HepG2 (cell line): ENCODE results near the gene TUBGCP4. TPM values are rescaled to one million over a fixed set of nuclear protein-coding genes. Genes with fewer than 3 reads are reported as not detected.

Experiments
- AGO1 ChIP-seq: fragments of 200-400 bp; formaldehyde crosslinking; IDR thresholded peaks from 2 replicates; pipeline ENCODE4 v1.6.1; 2017; ENCODE audit warnings: mild to moderate bottlenecking, low read depth, low read length, moderate library complexity; ENCODE audit not compliant: poor library complexity, severe bottlenecking
- CCDC6 ChIP-seq: sonication (generic); formaldehyde crosslinking; IDR thresholded peaks from 2 replicates; pipeline ENCODE4 v1.8.1; 2022; ENCODE audit warnings: mild to moderate bottlenecking, missing genetic modification reagents, moderate library complexity
- HDAC1 ChIP-seq: sonication (generic); formaldehyde crosslinking; IDR thresholded peaks from 2 replicates; pipeline ENCODE4 v1.5.1; 2020; ENCODE audit warnings: mild to moderate bottlenecking, missing genetic modification reagents
- HNRNPL ChIP-seq: fragments of 200-400 bp; formaldehyde crosslinking; IDR thresholded peaks from 2 replicates; pipeline ENCODE4 v1.6.1; 2017; ENCODE audit warnings: mild to moderate bottlenecking, low read depth, low read length
- SALL1 ChIP-seq: sonication (generic); formaldehyde crosslinking; IDR thresholded peaks from 2 replicates; pipeline ENCODE4 v1.8.0; 2022; ENCODE audit warnings: mild to moderate bottlenecking, missing genetic modification reagents
- SMAD1 ChIP-seq: sonication (generic); formaldehyde crosslinking; IDR thresholded peaks from 2 replicates; pipeline ENCODE4 v1.4.0; 2020; ENCODE audit warnings: missing genetic modification reagents, low read depth, mild to moderate bottlenecking, borderline replicate concordance
- SPEN ChIP-seq: sonication (generic); formaldehyde crosslinking; IDR thresholded peaks from 2 replicates; pipeline ENCODE4 v1.5.1; 2020; ENCODE audit warnings: low read depth, mild to moderate bottlenecking, missing genetic modification reagents
- SYNCRIP ChIP-seq: fragments of 200-400 bp; formaldehyde crosslinking; IDR thresholded peaks from 2 replicates; pipeline ENCODE4 v1.6.1; 2018; ENCODE audit warnings: mild to moderate bottlenecking, low read depth, low read length; ENCODE audit not compliant: insufficient read depth
- TOPORS ChIP-seq: sonication (generic); formaldehyde crosslinking; IDR thresholded peaks from 2 replicates; pipeline ENCODE4 v1.8.0; 2023; ENCODE audit warnings: mild to moderate bottlenecking, missing genetic modification reagents
- U2AF2 ChIP-seq: fragments of 200-400 bp; formaldehyde crosslinking; IDR thresholded peaks from 2 replicates; pipeline ENCODE4 v1.6.1; 2017; ENCODE audit warnings: low read depth, mild to moderate bottlenecking, low read length
- ZFP36L1 ChIP-seq: sonication (generic); formaldehyde crosslinking; IDR thresholded peaks from 2 replicates; pipeline ENCODE4 v1.8.0; 2022; ENCODE audit warnings: mild to moderate bottlenecking, missing genetic modification reagents, moderate library complexity
- ZFP90 ChIP-seq: sonication (generic); formaldehyde crosslinking; IDR thresholded peaks from 2 replicates; pipeline ENCODE4 v1.8.0; 2022; ENCODE audit warnings: missing genetic modification reagents, mild to moderate bottlenecking, inconsistent platforms, borderline replicate concordance
- ZNF746 ChIP-seq: sonication (generic); formaldehyde crosslinking; IDR thresholded peaks from 2 replicates; pipeline ENCODE4 v1.8.0; 2022; ENCODE audit warnings: mild to moderate bottlenecking, missing genetic modification reagents
- ZNF780A ChIP-seq: sonication (generic); formaldehyde crosslinking; IDR thresholded peaks from 2 replicates; pipeline ENCODE4 v1.8.0; 2022; ENCODE audit warnings: mild to moderate bottlenecking, missing genetic modification reagents, moderate library complexity
- ZSCAN31 ChIP-seq: sonication (generic); formaldehyde crosslinking; IDR thresholded peaks from 2 replicates; pipeline ENCODE4 v1.5.0; 2020; ENCODE audit warnings: low read depth, mild to moderate bottlenecking, missing genetic modification reagents
- polyA plus RNA-seq, 8 experiments: library from polyadenylated mRNA; depleted of rRNA in 3 of 8; stranded (reverse) in 7 of 8; unstranded in 1 of 8; fragments of >200 nt; fragmentation: Illumina TruSeq in 4 of 8; extraction: Trizol in 4 of 8; gene quantifications; 2 replicates each; pipeline versions ENCODE4 v1.2.1 to v1.2.3, GENCODE V29; 2011 to 2016; ENCODE audit warnings: low read depth in 4 of 8, missing spikeins in 1 of 8, mixed read lengths in 1 of 8; ENCODE audit not compliant: insufficient read depth in 1 of 8
- total RNA-seq, 5 experiments: library from RNA; depleted of rRNA; stranded (reverse); fragments of >200 nt; fragmentation: Illumina TruSeq; extraction: Trizol; gene quantifications; 2 replicates each; pipeline ENCODE4 v1.2.3, GENCODE V29; 2016; ENCODE audit warnings: low read depth in 1 of 5
- TF ChIP-seq, protein P1 (sequence below): sonication (generic); formaldehyde crosslinking; IDR thresholded peaks from 2 replicates; pipeline ENCODE4 v1.5.0; 2020; ENCODE audit warnings: missing genetic modification reagents
- TF ChIP-seq, protein P2 (sequence below): sonication (generic); formaldehyde crosslinking; IDR thresholded peaks from 2 replicates; pipeline ENCODE4 v1.8.0; 2022; ENCODE audit warnings: mild to moderate bottlenecking, missing genetic modification reagents
- TF ChIP-seq, protein P3 (sequence below): sonication (generic); formaldehyde crosslinking; IDR thresholded peaks from 2 replicates; pipeline ENCODE4 v1.9.0; 2021; ENCODE audit warnings: missing genetic modification reagents, mild to moderate bottlenecking, borderline replicate concordance
- TF ChIP-seq, protein P4 (sequence below): fragments of 450-650 bp; IDR thresholded peaks from 2 replicates; pipeline ENCODE4 v1.6.1; 2016
- TF ChIP-seq, protein P5 (sequence below): IDR thresholded peaks from 2 replicates; pipeline ENCODE4 v1.6.1; 2018; ENCODE audit warnings: missing genetic modification reagents, mild to moderate bottlenecking, missing compliant biosample characterization

The TUBGCP4 gene
- total and polyA plus RNA-seq, 2 of the 13 experiments (the other 11 are each of a cell fraction or from before 2014, with no cell fraction given): 15.0 to 20.5 TPM

DNA sequence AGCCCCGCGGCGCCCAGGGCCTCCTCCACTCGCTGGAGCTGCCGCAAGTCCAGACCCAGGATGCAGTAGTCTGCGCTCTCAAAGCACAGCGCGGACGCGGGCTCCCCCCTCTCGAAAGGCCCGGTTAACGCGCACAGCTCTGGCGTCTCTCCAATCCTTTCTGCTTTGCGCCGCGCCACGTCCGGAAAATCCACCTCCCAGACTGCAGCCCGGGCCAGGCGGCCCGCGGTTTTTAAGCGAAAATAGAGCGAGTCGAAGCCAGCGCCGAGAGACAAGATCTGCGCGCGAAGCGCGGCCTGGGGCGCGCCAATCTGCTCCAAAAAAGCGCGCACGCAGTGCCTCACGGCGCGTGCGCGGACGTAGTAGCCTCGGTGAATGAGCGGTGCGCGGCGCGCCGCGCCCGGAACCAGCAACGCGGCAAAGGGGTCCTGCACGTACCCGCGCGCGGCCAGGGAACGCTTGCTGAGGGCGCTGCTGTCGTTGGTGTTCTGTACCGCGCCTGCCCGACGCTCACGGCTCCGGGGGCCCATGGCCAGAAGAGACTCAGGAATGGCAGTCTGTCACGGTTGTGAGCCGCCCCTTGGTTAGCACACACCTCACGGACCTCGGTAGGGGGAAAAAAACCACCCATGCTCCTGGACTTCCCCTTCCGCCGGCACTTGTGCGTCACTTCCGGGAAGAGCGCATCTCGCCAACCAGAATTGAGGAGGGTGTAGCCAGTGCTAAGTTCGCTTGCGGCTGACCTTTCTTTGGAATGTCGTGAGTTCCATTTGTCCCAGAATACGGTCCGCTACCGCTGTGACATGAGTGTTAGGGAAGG, 40.7 kb upstream of the TUBGCP4 start, which contains the start of gene LCMT2 (continued):
- no peak for TF ChIP-seq TOPORS (CRISPR knock-in tag)
- TF ChIP-seq ZNF780A (CRISPR knock-in tag): peak; percentile 83; the same call in 1 of the 2 replicates
- TF ChIP-seq U2AF2: 0 out of 2 replicates have a peak, but pooled peaks have one; percentile 37
- no peak for TF ChIP-seq ZFP36L1 (CRISPR knock-in tag)
- no peak for TF ChIP-seq SYNCRIP
- peak; percentile 81; the same call in 1 of the 2 replicates for TF ChIP-seq HDAC1 (CRISPR knock-in tag)
- TF ChIP-seq, protein P1, sequence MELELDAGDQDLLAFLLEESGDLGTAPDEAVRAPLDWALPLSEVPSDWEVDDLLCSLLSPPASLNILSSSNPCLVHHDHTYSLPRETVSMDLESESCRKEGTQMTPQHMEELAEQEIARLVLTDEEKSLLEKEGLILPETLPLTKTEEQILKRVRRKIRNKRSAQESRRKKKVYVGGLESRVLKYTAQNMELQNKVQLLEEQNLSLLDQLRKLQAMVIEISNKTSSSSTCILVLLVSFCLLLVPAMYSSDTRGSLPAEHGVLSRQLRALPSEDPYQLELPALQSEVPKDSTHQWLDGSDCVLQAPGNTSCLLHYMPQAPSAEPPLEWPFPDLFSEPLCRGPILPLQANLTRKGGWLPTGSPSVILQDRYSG (CRISPR knock-in tag): no peak
- peak; percentile 62; the same call in 1 of the 2 replicates for TF ChIP-seq SPEN (CRISPR knock-in tag)
- TF ChIP-seq, protein P2, sequence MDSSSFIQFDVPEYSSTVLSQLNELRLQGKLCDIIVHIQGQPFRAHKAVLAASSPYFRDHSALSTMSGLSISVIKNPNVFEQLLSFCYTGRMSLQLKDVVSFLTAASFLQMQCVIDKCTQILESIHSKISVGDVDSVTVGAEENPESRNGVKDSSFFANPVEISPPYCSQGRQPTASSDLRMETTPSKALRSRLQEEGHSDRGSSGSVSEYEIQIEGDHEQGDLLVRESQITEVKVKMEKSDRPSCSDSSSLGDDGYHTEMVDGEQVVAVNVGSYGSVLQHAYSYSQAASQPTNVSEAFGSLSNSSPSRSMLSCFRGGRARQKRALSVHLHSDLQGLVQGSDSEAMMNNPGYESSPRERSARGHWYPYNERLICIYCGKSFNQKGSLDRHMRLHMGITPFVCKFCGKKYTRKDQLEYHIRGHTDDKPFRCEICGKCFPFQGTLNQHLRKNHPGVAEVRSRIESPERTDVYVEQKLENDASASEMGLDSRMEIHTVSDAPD (CRISPR knock-in tag): no peak
- TF ChIP-seq, protein P3, sequence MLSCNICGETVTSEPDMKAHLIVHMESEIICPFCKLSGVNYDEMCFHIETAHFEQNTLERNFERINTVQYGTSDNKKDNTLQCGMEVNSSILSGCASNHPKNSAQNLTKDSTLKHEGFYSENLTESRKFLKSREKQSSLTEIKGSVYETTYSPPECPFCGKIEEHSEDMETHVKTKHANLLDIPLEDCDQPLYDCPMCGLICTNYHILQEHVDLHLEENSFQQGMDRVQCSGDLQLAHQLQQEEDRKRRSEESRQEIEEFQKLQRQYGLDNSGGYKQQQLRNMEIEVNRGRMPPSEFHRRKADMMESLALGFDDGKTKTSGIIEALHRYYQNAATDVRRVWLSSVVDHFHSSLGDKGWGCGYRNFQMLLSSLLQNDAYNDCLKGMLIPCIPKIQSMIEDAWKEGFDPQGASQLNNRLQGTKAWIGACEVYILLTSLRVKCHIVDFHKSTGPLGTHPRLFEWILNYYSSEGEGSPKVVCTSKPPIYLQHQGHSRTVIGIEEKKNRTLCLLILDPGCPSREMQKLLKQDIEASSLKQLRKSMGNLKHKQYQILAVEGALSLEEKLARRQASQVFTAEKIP (CRISPR knock-in tag): no peak
- TF ChIP-seq SALL1 (CRISPR knock-in tag): peak; percentile 84
- TF ChIP-seq AGO1: no peak
- 0 out of 2 replicates have a peak, but pooled peaks have one; percentile 24 for TF ChIP-seq HNRNPL
- peak; percentile 31; the same call in 1 of the 2 replicates for TF ChIP-seq ZSCAN31
- TF ChIP-seq, protein P4, sequence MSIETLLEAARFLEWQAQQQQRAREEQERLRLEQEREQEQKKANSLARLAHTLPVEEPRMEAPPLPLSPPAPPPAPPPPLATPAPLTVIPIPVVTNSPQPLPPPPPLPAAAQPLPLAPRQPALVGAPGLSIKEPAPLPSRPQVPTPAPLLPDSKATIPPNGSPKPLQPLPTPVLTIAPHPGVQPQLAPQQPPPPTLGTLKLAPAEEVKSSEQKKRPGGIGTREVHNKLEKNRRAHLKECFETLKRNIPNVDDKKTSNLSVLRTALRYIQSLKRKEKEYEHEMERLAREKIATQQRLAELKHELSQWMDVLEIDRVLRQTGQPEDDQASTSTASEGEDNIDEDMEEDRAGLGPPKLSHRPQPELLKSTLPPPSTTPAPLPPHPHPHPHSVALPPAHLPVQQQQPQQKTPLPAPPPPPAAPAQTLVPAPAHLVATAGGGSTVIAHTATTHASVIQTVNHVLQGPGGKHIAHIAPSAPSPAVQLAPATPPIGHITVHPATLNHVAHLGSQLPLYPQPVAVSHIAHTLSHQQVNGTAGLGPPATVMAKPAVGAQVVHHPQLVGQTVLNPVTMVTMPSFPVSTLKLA: no peak; the same call in 1 of the 2 replicates
- TF ChIP-seq CCDC6: peak; percentile 59; the same call in 1 of the 2 replicates
- TF ChIP-seq ZNF746 (CRISPR knock-in tag): peak; percentile 65
- TF ChIP-seq, protein P5, sequence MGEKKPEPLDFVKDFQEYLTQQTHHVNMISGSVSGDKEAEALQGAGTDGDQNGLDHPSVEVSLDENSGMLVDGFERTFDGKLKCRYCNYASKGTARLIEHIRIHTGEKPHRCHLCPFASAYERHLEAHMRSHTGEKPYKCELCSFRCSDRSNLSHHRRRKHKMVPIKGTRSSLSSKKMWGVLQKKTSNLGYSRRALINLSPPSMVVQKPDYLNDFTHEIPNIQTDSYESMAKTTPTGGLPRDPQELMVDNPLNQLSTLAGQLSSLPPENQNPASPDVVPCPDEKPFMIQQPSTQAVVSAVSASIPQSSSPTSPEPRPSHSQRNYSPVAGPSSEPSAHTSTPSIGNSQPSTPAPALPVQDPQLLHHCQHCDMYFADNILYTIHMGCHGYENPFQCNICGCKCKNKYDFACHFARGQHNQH (CRISPR knock-in tag): no peak; the same call in none of the 2 replicates
- 0 out of 2 replicates have a peak, but pooled peaks have one; percentile 43 for TF ChIP-seq SMAD1 (CRISPR knock-in tag)
- TF ChIP-seq ZFP90 (CRISPR knock-in tag): peak; percentile 58
